Adrenal gland (tissue), 5 donors: ENCODE measurements around the gene FBRSL1.

ENCODE experiments used
- CTCF ChIP-seq, 6 experiments: fragments of 450-650 bp in 4 of 6; fragments of 200-600 bp in 2 of 6; sonication (generic) in 1 of 6; IDR thresholded peaks; 1 replicate in 5 of 6; 2 replicates in 1 of 6; pipeline versions ENCODE4 v1.5.1 to v1.8.0; 2016 to 2021; ENCODE audit warnings: antibody characterized with exemption in 6 of 6, mild to moderate bottlenecking in 2 of 6, moderate library complexity in 1 of 6
- POLR2A ChIP-seq, 2 donors: fragments of 450-650 bp; IDR thresholded peaks; one replicate each; pipeline ENCODE4 v1.6.1; 2017; ENCODE audit warnings: antibody characterized with exemption in 2 of 2, mild to moderate bottlenecking in 2 of 2, moderate library complexity in 1 of 2
- donor health status: DM: no; HTN: no; CAD: no.

- TF ChIP-seq CTCF (IDR thresholded peaks at IDR 0.05) (no peak), POLR2A (IDR thresholded peaks at IDR 0.05) (no peak)
These were observed 44.1 kb downstream of the FBRSL1 start for GRCh38 chr12:132534076-132534475.
